IMR-90 (cell line): ENCODE measurements around the gene CAND2. TPM values are rescaled to one million over a fixed set of nuclear protein-coding genes. Genes with fewer than 3 reads are reported as not detected.

Experiments used
- ELK1 ChIP-seq: fragments of 150-350 bp; IDR thresholded peaks from 2 replicates; pipeline ENCODE4 v1.6.1; 2016; ENCODE audit warnings: low read depth, mild to moderate bottlenecking, low read length, moderate library complexity, borderline replicate concordance
- polyA plus RNA-seq, 3 experiments: library from polyadenylated mRNA; depleted of rRNA; stranded (reverse); fragments of >200 nt; gene quantifications; 2 replicates each; pipeline ENCODE4 v1.2.3, GENCODE V29; 2012; ENCODE audit warnings: low replicate concordance in 1 of 3
- total RNA-seq: library from RNA; depleted of rRNA; stranded (reverse); fragments of >200 nt; gene quantifications from 2 replicates; pipeline ENCODE4 v1.2.3, GENCODE V29; 2012

Gene CAND2
- total and polyA plus RNA-seq, 2 of the 4 experiments (the other 2 are of a cell fraction) = 2.9 to 4.9 TPM

GRCh38 chr3:12868039-12869034 is 71.9 kb downstream of the CAND2 start (continued):
- TF ChIP-seq ELK1 = no peak
